ENCODE results near the gene NRROS.

Gene NRROS

DNA sequence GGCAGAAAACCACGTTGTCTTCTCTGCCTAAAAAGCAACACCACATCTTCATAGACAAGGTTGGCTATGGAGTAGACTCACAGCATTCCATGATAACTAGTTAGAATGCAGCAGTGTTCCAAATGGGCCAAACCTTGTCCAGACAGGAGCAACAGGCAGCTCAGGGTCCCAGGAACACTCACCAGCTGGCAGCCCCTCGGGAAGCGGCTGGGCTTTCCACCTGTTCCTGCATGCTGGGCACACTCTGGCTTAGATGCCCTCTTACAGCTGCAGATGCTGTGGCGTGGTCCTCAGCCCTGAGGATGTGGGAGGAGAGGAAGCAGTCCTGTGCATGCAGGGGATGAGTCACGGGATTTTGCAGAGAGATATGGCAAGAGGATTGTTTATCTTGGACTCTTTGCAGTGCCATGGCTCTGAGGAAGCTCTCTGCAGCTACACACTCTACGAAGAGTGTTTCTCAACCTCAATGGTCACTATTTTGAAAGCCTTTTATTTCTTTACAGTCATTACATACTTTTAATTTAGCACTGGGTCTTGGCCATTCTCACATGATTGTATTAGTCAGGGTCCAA is 11.3 kb downstream of the NRROS start:
- DNase-seq (ENCODE audit: low read depth), result peak; percentile 98

DNA sequence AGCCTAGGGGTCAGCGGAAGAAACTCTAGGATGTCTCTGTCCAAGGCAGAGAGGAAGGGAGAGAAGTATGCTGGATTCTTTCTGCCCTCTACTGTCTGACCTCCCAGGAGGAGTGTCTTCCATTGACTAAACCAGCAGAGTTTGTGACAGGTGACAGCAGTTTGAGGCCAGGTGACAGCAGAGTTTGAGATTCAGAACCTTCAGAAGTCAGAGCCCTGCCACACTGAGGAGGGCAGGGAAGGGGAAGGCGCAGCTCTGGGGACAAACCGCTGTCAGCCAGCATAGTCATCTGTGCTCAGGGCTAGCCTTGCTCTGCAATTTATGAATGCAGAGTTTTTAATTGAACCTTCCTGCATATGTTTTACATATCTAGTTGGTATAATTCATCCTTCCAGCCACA is 12.3 kb downstream of the NRROS start:
- no peak for DNase-seq (ENCODE audit: low read depth)

- DNase-seq (ENCODE audit: low read depth), result no peak
These were observed 13.7 kb downstream of the NRROS start for GRCh38 chr3:196652961-196653795.

GRCh38 chr3:196654006-196654734 is 14.7 kb downstream of the NRROS start:
- no peak for DNase-seq (ENCODE audit: low read depth)

GRCh38 chr3:196654735-196655090 is 15.2 kb downstream of the NRROS start:
- no peak for DNase-seq (ENCODE audit: low read depth)

DNA sequence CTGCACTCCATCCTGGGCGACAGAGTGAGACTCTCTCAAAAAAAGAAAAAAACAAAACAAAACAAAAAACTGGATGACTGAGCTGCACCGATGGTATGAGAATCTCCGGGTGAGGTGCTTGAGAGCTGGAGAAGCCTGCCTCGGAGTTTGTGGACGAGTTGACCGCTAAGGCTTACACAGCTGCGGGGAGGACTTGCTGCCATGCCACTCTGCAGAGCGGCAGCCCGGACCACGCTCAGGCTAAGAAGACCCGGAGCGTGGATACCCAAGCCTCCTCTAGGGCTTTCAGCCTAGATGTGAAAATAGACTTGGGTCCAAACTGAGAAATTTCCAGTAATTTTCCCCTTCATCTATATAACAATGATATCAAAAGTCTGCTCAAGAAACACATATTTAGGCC is 16.0 kb downstream of the NRROS start:
- DNase-seq (ENCODE audit: low read depth), result no peak

DNA sequence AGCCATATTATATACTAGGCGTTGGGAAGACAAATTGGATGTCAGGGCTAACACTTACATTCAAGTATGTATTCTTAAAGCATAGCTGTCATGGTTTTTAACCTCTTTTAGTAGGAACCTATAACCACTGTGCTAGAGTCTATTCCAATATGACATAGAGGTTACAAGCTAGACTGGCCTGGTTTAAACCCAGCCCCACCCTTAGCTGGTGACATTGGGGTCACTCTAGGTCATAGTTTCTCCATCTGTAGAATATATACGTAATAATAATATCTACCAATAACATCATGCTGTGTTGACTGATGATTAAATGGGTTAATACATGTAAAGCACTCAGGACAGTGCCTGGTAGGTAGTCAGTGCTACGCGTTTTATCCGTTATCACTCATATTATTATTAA is 16.7 kb downstream of the NRROS start:
- no peak for DNase-seq (ENCODE audit: low read depth)

DNA sequence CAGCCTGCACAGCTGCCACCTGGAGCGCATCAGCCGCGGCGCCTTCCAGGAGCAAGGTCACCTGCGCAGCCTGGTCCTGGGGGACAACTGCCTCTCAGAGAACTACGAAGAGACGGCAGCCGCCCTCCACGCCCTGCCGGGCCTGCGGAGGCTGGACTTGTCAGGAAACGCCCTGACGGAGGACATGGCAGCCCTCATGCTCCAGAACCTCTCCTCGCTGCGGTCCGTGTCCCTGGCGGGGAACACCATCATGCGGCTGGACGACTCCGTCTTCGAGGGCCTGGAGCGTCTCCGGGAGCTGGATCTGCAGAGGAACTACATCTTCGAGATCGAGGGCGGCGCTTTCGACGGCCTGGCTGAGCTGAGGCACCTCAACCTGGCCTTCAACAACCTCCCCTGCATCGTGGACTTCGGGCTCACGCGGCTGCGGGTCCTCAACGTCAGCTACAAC is 20.4 kb downstream of the NRROS start:
- DNase-seq (ENCODE audit: low read depth), result no peak

GRCh38 chr3:196660381-196661166 is 21.1 kb downstream of the NRROS start:
- DNase-seq (ENCODE audit: low read depth), result no peak

- no peak for DNase-seq (ENCODE audit: low read depth)
These were observed 21.9 kb downstream of the NRROS start for GRCh38 chr3:196661400-196661799.

DNA sequence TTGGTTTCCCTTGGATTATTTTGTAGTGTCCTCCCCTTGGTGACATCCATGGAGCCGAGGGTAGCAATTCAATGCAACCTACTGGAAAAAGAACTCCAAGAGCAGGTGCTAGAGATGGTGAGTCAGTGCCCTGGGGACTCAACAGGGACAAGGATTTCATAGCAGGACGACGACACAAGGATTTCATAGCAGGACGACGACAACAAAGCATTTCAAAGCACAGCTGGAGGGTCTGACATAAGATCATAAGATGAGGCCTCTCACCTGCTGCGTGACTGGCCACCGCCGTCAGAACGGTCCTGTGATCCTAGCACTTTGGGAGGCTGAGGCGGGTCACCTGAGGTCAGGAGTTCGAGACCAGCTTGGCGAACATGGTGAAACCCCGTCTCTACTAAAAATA is 22.5 kb downstream of the NRROS start:
- DNase-seq (ENCODE audit: low read depth), result no peak

DNA sequence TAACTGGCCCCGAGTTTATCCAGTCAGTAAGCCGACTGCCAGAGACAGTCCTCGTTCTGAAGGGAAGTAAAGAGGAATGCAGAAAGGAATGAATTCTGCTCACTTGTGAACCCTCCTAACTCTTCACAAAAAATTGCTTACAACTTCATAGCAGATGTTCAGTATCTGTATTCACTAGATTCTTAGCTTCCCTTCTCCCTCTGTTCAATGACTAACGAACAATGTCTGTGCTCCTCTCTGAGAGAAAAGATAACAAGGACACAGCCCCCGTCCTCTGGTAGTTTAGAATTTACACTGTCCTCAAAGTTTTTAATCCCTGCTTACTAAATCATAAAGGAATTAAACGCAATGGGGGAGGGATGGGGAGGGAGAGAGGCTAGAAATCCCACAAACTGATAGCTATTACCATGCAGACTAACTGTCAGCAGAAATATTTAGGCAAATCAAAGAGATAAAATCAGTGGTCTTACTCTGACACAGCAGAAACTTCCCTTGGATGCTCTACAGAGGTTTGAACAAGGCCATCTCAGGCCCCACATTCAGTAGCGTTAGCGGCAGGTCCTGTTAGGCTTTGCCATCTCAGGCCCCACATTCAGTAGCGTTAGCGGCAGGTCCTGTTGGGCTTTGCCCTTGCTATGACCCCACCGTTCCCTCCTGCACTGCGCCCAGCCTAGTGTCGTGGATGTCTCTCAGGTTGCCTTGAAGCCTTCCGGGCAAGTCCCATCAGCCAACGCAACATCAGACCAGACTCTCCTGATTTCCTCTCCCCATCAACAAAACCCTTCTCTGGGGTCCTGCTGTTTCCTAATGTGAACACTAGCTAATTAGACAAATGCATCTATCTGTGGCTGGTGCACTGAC is 23.4 kb downstream of the NRROS start:
- peak; percentile 29 for DNase-seq (ENCODE audit: low read depth)

DNA sequence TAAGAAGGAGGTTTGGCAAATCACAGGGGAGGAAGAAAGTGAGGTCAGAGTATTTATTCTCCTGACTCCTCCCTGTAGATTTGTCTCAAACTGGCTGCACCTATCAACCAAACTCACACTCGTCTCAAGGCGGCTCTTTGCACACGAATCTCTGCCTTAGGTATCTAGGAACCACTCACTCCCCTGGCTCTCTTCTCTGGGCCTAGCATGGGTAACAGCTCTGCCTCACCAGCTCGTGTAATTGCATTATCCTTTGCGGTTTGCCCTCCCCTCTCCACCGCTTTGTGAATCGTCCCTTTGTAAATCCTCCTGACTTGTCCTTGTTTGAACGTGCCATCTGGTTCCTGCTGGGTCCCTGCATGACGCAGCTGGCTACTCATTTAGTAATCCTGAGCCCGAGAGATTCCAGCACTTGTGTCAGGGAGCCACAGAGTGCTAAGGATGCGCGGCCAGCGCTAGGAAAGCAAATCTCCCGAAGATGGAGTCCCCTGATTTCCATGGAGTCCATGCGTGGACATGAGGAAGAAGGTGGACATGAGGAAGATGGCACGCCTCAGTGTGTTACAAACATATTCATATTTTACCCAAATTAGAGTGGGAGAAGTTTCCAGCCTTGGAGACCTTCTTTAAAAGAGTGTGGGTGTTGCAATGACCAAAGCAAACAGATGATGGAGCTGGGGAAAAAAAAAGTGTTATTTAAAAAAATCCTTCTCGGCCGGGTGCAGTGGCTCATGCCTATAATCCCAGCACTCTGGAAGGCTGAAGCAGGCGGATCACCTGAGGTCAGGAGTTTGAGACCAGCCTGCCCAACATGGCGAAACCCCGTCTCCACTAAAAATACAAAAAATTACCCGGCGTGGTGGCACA is 26.7 kb downstream of the NRROS start:
- peak; percentile 50 for DNase-seq (ENCODE audit: low read depth)

GRCh38 chr3:196667056-196667825 is 27.7 kb downstream of the NRROS start:
- DNase-seq (ENCODE audit: low read depth), result no peak

DNA sequence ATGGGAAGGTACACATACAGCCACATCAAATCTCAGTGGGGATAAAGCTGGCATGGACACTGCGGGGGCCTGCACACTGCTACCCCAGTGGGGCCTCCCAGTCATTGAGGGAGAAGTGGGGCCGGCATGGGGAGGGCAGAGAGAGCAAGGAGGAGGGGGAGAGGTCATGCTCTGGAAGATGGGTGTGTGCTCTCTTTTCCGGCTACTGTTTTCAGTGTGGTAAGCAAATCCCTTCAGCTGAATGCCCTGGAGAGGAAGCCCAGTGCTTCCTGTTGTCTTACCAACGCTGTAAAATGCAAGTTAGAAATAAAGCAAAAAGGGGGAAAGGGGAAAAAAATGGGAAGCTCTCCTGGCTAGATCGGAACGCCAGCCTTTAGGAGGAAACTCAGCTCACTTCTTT is 30.8 kb downstream of the NRROS start:
- DNase-seq (ENCODE audit: low read depth), result no peak

GRCh38 chr3:196673632-196674031 is 34.1 kb downstream of the NRROS start:
- DNase-seq (ENCODE audit: low read depth), result no peak

GRCh38 chr3:196677353-196677752 is 37.9 kb downstream of the NRROS start:
- no peak for DNase-seq (ENCODE audit: low read depth)

DNA sequence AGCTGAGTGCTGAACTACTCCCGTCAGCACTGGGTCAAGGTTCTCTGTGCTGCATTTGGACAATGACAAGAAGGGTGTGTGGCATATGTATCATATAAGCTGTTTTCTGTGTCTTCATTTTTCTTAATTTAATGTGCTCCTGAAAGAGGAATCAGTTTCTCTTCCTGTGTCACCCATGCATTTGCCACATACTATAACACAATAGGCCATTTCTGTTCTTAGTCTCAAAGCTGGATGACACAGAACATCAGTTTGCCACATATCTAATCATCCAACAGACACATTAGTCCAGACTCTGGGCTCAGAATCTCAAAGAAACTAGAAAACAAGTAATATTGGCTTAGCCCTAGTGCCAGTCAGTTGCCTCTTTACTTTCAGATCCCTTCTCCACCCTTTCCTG is 38.4 kb downstream of the NRROS start:
- DNase-seq (ENCODE audit: low read depth), result no peak

- DNase-seq (ENCODE audit: low read depth), result peak; percentile 34
These were observed 45.3 kb downstream of the NRROS start for GRCh38 chr3:196684548-196685407.
